Stimulated activated CD8-positive, alpha-beta memory T cell treated with anti-CD3 and anti-CD28 coated beads, Interleukin-7, amount 100 ng/mL, for 1 hour (primary cell): Measurements from ENCODE around the gene LRMDA.

Experiments used
- DNase-seq, 2 donors: peaks; one replicate each; pipeline ENCODE4 v3.0.0-alpha.2; 2020; ENCODE audit warnings: low read depth in 2 of 2

The LRMDA gene

DNA sequence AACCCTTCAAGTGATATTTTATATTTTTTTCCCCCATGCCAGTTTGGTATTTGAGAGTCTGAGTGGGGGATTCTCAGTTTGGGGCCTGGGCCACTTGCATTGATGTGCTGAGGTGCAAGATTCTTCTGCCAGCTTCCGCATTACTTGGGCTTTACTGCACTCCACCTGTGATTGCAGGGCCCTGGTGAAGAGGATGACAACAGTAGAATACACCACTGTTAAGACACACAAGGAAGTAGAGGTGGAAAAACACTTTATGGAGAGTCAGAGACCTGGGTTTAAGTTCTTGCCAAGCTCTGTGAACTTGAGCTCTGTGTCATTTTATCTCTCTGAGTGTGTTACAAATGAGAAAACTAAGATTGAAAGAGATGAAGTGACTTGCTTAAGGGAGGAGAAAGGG is 209.4 kb downstream of the LRMDA start:
- no peak for DNase-seq

DNA sequence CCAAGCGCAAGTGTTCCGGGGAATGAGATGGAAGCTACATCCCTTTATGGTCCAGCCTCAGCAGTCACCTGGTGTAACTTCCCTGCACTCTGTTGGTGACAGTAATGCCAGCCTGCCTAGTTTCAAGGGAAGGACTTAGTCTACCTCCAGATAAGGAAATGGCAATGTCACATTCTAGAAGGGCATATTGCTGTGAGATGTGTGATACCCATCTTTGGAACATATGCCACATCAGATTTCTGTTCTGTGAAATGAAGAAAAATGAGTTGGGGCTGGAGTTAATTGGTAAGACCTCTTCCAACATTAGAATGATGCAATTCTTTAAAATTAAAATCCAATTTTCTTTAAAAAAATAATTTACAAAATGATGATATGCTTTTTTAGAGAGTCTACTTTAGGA is 212.0 kb downstream of the LRMDA start:
- no peak for DNase-seq

DNA sequence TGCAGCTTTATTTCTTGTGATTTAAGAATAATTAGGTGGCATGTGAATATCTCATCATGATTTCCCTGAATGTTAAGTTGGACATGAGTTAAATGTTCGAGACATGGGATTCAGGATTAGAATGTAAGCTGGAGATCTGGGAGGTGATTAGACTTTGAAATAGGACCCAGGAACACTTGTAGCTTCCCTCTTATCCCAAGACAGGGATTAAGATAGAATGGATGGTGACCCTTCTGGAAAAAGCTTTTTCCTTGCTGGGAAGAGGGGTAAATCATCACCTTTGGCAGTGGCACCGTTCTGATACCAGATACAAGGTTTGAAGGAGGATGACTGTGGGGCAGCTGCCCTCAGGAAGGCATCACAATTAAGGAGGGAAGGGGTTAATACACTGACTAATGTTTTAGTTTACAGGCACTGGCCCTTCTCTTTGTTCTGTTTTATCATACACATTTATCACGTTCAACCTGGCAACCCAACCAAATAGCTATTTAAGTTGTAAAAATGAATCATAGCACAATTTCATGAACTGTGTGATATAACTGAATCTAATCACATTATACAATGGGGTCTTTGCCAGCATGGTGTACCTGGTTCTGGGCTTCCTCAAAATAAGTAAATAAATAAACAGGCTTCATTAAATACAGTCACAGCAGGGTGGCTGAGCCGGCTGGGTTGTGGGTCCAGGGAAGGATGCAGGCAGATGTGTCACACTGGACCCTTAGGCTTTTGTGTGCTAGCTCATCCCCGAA is 212.7 kb downstream of the LRMDA start:
- DNase-seq: no peak

DNA sequence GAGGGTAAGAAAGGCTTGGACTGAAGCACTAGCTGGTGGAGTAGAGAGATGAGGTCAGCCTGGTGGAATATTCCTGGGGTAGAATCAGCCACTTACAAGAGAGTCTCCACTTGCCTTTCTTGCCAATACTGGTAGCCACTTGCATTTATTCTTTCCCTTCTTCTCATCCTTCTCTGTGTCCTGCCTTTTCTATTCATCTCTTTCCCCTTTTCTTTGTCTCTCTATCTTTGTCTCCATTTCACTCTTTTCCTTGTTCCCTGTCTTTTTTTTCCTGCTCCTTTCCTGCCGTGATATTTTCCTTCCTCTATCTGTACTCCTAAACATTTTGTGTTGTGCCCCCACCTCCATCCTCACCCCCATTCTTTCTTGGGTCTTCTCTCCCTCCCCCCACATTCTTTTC is 214.3 kb downstream of the LRMDA start:
- no peak for DNase-seq

DNA sequence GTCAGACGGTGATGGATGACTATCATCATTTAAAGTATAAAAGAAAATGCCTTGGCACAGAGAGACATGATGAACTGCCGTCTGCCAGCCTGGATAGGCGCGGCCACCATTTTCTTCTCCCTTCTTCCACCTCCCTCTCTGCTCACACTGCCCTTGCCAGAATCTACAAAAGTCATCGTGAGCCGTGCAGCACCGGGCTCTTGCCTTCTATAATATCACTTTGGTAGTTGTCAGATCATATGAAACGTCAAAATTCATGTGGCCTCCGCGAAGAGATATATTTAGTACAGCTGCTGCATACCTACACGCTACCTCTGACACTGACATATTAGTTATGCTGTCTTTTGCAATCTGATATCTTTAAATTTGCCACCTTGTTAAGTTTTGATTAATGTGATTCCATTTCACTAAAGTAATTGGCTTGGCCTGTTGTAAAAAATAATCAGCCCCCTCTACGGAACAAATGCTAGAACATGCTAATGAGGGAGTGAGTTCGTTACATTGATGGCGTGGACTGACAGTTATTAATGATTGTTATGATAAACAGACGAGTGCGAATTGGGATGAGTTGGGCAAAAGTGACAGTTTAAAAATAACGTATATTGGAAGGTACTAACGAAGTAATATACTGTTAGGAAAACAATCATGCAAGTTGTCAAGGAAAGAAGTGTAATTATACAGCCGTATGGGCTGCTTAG is 214.9 kb downstream of the LRMDA start:
- DNase-seq: no peak

DNA sequence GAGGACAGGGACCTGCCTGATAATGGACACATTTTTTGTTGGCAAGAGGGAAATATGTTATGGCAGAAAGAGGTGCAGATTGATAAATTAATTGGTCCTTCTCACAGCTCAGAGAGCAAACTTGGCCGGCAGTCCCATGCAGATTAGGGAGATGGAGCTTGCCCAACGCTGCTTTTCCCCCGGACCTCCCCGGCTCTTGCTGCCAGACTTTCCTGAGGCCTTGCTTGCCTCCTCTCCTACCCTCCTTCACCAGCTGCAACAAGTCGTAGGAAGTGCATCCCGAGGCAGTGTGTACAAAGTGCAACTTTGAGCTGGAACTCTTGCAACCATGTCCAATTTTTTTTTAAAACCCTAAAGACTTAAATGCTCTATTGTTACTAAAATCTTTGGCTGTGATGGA is 215.5 kb downstream of the LRMDA start:
- DNase-seq: no peak

DNA sequence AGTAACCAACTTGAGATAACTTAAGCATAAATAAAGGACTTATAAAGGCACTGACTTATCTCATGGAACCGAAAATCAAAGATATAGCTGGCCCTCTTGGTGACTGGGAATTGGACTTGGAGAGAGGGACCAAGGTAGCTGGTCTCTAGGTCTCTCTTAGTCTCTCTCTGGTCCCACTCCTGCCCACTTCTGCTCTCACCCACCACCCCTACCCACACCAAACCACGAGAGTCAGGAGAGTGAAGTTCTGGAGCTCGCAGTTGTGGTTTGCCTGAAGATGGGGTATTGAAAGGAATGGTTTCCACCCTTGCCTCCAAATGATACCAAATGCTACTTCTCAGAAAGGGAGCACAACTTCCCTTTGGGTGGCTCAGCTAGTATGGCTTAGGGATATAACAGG is 216.3 kb downstream of the LRMDA start:
- DNase-seq: no peak

DNA sequence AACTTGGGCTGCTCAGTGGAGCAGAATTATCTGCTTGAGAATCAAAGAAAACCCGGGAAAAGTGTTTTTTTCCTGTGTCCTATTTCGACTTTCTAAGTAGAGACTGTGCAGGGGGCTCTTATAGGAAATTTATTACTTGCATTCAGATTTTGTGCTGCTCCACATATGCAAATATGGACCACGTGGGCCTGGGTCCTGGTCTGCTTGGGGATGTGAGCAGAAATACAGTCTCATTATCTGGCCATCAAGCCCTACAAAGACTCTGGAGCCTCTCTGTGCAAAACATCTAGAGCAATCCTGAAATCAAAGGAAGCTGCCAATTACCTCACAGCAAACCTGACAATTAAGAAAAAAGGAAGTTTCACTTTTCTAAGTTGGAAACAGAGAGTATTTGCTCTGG is 216.9 kb downstream of the LRMDA start:
- no peak for DNase-seq

DNA sequence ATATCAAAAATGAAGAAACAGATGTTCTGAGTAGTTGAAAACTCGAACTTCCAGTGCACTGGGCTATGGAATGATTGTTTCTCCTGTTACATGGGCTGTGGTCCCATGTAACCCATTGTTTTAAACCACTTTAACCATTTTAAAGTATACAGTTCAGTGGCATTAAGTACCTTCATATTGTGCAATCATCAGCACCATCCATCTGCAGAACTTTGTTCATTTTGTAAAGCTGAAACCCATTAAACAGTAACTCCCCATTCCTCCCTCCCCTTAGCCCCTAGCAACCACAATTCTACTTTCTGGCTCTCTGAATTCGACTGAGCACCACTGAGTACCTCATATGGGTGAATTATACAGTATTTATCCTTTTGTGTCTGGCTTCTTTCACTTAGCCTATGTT is 217.4 kb downstream of the LRMDA start:
- DNase-seq: no peak

DNA sequence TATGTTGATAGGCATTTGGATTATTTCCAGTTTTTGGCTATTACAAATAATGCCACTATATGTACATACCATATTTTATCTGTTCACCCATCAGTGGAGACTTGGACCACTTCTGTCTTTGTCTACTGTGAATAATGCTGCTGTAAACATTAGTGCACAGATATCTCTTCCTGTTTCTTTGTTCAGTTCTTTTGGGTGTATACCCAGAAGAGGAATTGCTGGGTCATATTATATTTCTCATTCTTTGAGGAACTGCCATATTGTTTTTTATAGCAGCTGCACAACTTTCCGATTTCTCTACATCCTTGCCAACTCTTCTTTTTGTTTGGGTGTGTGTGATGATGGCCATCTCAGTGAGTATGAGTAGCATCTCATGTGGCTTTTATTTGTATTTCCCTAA is 218.0 kb downstream of the LRMDA start:
- DNase-seq: no peak

DNA sequence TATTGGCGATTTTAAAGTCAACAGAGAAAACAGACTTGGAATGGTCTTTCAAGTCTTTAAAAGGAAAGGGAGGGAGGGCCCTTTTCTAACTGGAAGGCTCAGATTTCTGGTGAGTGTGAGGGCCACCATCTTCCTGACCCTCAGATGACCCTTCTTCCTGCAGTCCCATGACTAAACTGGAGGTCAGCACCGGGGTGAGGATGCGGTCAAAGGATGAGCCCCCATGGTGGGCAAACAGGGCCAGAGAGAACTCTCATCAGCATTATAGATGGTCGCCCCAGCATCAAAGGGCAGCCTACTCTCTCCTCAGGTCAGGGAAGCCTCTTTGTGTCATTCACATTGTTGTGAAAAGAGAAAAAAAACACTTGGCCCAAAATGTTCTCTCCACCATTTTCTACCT is 219.2 kb downstream of the LRMDA start:
- no peak for DNase-seq

DNA sequence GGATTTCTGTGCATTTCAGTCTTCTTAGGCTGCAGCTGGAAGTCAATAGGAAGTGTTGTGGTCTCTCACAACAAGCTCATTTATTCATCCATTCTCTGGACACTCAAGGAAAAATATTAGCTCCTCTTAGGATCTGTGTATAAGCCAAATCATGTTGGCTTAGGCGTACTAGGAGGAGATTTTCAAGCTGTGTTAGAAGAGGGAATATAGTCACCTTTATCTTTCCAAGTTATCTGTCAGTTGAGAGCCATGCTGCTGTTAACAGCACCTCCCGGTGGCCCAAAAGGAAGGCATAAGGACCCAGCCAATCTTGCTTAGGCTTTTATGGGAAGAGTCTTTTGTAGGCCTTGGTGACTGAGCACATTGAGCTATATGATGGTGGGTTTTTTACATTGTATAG is 220.0 kb downstream of the LRMDA start:
- no peak for DNase-seq

DNA sequence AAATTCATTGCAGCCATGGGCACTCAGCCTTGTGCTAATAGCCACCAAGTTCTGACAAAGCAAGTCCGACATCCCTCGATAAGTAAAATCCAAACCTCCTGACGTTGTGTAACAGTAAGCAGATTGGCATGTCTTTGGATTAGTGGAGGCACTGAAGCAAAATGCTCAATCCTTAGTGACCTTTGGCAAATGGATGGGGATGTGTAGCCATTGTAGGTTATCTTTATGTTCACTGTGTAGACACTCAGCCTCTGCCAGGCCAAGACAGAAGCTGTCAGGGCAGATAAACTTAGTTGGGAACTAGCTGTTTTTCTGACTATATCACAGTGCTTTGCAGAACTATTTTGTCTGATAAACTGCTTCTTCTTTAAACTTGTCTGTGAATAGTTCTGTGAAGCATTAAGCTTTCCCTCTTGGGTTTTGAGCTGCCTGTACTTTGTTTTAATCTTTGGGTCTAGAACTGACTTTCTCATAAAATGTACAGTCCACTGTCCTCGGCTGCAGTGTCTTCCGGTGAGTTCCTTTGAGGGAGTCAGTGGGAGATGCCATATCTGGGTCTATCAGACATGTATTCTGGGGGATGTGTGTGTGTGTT is 220.8 kb downstream of the LRMDA start:
- no peak for DNase-seq

DNA sequence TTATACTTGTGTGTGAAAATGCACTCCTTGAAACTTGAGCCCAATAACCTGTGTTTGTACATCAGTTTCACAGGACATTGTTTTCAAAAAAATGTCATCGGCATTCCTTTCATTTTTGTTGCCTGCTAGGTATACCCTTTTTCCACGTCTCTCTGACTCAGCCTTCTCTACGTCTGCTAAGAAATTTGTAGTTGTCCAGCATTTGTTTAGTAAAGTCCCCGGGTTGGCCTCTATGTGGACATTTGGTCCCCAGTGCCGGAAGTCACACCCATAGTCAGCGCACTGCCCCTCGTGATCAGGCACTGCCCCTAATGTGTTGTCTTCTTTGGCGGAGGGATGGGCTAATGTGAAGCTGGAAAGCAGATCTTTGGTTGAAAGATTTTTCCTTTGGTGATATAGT is 222.3 kb downstream of the LRMDA start:
- no peak for DNase-seq

DNA sequence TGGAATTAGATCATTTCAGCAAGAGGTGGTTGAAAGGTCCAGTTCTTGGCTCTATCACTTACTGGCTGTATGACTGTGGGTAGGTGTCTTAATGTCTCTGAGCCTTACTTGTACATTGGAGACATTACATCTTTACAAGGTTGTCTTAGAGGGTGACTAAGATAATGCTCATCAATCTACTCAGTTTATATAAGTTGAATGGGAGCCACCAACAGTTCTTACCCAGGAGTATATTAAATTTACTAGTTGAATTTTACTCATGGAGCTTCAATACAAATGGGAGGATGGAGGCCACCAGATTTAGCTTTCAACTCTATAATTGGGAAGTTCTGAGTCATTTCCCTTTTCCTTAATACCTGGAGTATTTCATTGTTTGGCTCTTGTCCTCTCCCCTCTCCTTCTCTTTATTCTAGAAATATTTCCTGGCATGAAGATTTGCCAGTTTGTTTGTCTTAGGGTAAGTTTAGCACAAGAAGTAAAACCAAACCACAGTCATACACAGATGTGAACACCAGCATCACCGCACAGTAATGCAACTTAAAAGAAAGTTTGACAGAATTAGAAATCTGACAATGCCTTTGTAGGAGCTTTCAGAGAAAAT is 222.8 kb downstream of the LRMDA start:
- no peak for DNase-seq

DNA sequence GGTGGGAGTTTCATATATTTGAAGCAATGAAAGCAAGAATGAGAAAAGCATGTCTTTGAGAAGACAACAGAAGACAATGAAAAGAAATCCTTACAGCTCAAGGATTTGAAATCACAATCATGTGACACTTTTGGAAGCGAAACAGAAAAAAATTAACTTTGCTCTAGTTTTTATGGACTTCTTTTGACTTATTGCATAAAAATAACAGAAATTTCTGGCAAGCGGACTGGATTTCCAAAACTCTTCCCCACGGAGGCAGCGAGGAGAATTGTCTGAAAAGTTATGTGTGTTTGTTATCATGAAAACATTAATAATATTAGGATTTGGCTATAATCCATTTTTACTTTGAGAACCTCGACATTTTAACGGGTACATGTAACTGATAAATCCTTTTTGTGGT is 223.3 kb downstream of the LRMDA start:
- DNase-seq: no peak

DNA sequence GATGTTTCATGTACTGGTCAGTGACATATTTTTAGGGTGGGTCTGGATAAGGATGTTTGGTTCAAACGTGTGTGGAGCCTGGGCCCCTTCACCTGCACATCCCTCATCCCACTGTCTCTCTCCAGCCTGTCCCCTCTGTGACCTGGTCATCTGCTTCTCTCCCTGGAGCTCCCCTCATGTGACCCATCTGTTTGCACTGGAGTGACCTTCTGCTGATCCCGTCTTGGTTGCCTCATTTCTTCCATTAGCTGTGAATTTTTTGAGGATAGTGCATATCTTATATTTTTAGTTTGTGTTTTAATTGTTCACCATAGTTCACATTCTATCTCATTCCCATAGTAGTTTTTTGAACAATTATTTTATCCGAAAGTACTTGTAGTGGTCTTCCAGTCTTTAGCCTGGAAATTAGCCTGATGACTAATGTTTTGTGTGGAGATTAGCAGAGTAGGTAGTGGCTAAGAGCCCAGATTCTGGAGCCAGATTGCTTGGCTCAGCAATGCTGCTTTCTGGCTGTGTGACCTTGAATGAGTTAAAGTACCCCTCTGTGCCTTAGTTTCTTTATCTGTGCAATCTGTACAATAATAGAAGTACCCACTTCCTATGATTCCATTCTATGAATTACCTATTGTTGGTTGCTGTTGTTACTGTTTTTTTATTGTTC is 224.5 kb downstream of the LRMDA start:
- DNase-seq: no peak

DNA sequence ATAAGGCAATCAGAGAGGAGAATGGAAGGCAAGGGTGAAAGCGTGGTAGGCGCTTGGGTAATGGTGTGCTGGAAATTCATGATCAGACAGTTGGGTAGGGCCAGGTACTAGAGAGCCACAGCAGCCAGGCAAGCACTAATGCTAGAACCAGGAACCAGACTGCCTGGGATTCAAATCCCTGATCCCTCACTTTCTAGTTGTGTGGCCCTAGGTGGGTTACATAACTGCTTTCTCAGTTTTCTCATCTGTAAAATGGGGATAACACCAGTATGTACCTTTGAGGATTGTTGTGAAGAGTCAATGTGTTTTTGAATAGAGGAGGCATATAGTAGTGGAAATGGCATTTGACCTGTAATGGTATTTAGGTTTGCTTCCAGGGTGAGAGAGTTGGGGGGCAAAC is 225.9 kb downstream of the LRMDA start:
- DNase-seq: no peak

DNA sequence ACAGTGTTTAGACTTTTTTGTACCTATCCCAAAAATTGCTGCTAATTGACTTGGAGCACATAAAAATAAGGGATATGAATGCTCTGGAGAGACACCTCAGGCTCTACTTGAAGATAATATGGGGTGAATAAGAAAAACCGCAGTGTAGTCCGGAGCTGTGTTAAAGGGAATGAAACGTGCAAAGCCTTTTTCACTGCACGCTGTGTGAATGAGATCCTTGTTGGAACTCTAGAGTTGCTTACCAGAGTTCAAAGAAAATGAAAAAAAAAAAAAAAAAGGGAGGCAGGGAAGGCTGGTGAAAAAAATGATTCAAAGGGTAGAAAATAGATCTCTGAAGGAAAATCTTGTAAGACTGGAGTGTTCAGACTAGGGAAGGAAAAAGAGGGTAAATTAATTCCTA is 226.6 kb downstream of the LRMDA start:
- no peak for DNase-seq

DNA sequence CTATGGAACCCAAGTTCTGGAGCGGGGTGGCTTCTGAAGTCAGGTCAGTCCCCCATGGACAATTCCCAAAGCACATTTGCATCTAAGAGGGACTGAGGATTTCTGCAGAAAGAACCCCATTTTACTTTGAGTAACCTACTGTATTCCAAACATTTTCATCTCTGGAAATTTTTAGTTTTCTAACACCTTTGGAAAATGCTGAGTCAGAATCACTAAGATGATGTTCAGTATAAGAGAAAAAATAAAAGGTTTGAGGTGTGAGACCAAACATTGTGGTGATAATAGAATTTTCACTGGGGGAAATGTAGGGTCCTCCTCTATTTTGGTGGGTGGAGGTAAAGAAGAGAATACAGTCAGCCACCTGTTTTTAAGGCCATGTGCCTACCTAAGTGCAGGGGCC is 227.1 kb downstream of the LRMDA start:
- DNase-seq: no peak

DNA sequence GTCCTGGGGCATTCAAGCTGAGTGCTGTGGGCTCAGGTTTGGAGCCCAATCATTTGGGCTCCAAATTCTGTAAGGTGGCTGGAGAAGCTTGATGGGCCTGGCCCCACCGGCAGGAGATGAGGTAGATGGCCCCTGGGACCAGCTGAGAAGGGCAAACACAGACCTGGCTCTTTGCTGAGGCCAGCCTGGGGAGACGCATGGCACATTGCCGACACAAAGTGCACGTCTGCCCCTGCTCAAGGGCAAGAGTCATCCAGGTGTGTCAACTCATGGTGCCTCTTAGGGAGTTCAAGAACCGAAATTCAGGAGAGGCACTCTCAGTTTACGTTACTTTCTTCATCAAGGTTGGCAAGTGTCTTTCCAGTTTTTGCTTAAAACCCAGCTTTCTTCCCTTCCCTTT is 227.5 kb downstream of the LRMDA start:
- no peak for DNase-seq

DNA sequence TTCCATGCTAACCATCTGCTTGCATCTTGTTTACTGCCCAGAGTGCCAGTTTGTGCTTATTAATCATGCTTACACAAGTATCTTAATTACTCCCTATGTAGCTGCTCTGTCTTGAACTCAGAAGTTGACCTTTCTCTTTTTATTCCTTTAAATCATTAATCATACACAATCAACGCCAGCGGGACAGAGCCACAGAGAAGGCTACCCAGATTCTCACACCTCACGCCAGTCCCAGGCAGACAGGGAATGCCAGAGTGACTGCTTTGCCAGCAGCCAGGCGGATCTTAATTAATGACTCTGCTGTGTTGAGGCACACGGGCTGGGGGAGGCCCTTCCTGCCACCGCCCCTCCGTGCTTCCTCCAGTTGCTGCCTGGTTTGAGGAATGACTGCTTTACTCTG is 229.4 kb downstream of the LRMDA start:
- DNase-seq: no peak
